Measurements from ENCODE around the gene ASGR1.
"Not testable (repeated sequence)": the region's sequence is repeated elsewhere in the genome, so short reads cannot be mapped to it uniquely, and the experiment has no call there.

- not testable (repeated sequence) for TF ChIP-seq CTCF, POLR2A (IDR thresholded peaks at IDR 0.05)
Observed at GRCh38 chr17:7169565-7169908, 9.6 kb downstream of the ASGR1 start.

Measured in uterus (tissue), 2 donors.